Measurements from ENCODE around the gene OLA1.

The OLA1 gene

GRCh38 chr2:174112073-174112472 lies 136.3 kb downstream of the OLA1 start:
- no peak for DNase-seq

- no peak for DNase-seq
Measured at GRCh38 chr2:174108579-174108978, 139.8 kb downstream of the OLA1 start.

GRCh38 chr2:174106736-174107135 lies 141.6 kb downstream of the OLA1 start:
- no peak for DNase-seq

GRCh38 chr2:174094542-174094941 lies 153.8 kb downstream of the OLA1 start:
- DNase-seq: no peak

- DNase-seq: no peak
Measured at GRCh38 chr2:174090476-174090875, 157.9 kb downstream of the OLA1 start.

- DNase-seq: no peak
Measured at GRCh38 chr2:174088706-174089460, 159.4 kb downstream of the OLA1 start.

GRCh38 chr2:174086708-174087107 lies 161.6 kb downstream of the OLA1 start:
- DNase-seq: no peak

GRCh38 chr2:174085781-174086180 lies 162.6 kb downstream of the OLA1 start:
- DNase-seq: no peak

GRCh38 chr2:174083843-174084458 lies 164.4 kb downstream of the OLA1 start:
- DNase-seq: no peak

GRCh38 chr2:174080672-174081121 lies 167.6 kb downstream of the OLA1 start:
- no peak for DNase-seq

- no peak for DNase-seq
Measured at GRCh38 chr2:174078275-174078674, 170.1 kb downstream of the OLA1 start.

- DNase-seq: no peak
Measured at GRCh38 chr2:174076975-174077374, 171.4 kb downstream of the OLA1 start.

- DNase-seq: no peak
Measured at GRCh38 chr2:174076040-174076439, 172.3 kb downstream of the OLA1 start.

GRCh38 chr2:174074831-174075230 lies 173.5 kb downstream of the OLA1 start:
- DNase-seq: no peak

- DNase-seq: no peak
Measured at GRCh38 chr2:174072857-174073256, 175.5 kb downstream of the OLA1 start.

GRCh38 chr2:174072069-174072468 lies 176.3 kb downstream of the OLA1 start:
- DNase-seq: no peak

GRCh38 chr2:174071321-174071720 lies 177.0 kb downstream of the OLA1 start:
- DNase-seq: no peak

- no peak for DNase-seq
Measured at GRCh38 chr2:174070281-174070680, 178.1 kb downstream of the OLA1 start.

- no peak for DNase-seq
Measured at GRCh38 chr2:174067815-174068214, 180.5 kb downstream of the OLA1 start.

GRCh38 chr2:174066871-174067270 lies 181.5 kb downstream of the OLA1 start:
- no peak for DNase-seq

GRCh38 chr2:174063492-174064092 lies 184.7 kb downstream of the OLA1 start:
- no peak for DNase-seq

GRCh38 chr2:174062934-174063333 lies 185.4 kb downstream of the OLA1 start:
- DNase-seq: no peak

GRCh38 chr2:174059884-174060244 lies 188.5 kb downstream of the OLA1 start:
- no peak for DNase-seq

GRCh38 chr2:174059178-174059883 lies 189.0 kb downstream of the OLA1 start:
- no peak for DNase-seq

All from NCI-H1048 (cell line).